T1000 (cell line): ENCODE data around the gene MYO3B.

Experiments
- DNase-seq: peaks from one replicate; lab custom pipeline; 2025; ENCODE audit warnings: mixed read lengths; lab: John Stamatoyannopoulos, UW

The MYO3B gene, protein sequence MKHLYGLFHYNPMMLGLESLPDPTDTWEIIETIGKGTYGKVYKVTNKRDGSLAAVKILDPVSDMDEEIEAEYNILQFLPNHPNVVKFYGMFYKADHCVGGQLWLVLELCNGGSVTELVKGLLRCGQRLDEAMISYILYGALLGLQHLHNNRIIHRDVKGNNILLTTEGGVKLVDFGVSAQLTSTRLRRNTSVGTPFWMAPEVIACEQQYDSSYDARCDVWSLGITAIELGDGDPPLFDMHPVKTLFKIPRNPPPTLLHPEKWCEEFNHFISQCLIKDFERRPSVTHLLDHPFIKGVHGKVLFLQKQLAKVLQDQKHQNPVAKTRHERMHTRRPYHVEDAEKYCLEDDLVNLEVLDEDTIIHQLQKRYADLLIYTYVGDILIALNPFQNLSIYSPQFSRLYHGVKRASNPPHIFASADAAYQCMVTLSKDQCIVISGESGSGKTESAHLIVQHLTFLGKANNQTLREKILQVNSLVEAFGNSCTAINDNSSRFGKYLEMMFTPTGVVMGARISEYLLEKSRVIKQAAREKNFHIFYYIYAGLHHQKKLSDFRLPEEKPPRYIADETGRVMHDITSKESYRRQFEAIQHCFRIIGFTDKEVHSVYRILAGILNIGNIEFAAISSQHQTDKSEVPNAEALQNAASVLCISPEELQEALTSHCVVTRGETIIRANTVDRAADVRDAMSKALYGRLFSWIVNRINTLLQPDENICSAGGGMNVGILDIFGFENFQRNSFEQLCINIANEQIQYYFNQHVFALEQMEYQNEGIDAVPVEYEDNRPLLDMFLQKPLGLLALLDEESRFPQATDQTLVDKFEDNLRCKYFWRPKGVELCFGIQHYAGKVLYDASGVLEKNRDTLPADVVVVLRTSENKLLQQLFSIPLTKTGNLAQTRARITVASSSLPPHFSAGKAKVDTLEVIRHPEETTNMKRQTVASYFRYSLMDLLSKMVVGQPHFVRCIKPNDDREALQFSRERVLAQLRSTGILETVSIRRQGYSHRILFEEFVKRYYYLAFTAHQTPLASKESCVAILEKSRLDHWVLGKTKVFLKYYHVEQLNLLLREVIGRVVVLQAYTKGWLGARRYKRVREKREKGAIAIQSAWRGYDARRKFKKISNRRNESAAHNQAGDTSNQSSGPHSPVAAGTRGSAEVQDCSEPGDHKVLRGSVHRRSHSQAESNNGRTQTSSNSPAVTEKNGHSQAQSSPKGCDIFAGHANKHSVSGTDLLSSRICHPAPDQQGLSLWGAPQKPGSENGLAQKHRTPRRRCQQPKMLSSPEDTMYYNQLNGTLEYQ (N-terminal part only)

DNA sequence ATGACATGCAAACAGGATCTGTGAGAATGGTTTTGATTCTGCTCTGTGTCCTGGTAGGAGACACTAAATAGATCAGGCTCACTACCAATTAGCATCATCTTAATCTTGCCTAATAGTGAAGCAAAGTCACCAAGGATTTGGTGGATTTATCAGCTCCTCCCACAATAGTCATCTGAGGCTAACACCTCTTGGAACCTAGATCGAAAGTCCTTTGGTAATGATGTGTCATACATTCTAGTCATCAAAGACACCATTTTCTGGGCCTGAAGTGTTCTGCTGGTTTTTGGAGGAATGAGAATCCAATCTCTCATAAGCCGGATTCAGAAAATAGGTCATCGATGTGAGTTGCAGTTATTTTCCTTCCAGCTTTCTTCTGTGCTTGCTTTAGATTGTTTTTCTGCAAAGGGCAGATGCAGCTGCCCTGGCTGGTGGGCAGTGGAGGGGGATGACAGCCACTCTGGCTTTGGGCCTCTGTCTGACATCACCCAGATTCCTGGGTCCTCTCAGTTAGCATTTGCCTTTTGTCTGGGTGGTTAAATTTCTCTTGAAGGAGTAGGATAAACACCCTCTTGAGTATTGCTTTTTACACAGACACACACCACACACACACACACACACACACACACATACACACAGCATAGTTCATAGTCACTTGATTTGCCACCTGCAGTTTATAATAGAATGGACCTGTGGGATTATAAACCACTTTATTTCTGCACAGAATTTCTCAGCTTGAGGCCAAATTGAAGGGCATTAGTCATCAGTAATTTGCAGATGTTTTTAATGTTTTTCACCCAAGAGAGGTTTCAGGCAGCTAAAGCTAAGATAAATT is at the start of gene MYO3B:
Gene MYO3B (plus strand): TSS at position 198 of the 832 bp plus-strand sequence. CDS start 141 bp downstream, at position 339.
- no peak for DNase-seq

DNA sequence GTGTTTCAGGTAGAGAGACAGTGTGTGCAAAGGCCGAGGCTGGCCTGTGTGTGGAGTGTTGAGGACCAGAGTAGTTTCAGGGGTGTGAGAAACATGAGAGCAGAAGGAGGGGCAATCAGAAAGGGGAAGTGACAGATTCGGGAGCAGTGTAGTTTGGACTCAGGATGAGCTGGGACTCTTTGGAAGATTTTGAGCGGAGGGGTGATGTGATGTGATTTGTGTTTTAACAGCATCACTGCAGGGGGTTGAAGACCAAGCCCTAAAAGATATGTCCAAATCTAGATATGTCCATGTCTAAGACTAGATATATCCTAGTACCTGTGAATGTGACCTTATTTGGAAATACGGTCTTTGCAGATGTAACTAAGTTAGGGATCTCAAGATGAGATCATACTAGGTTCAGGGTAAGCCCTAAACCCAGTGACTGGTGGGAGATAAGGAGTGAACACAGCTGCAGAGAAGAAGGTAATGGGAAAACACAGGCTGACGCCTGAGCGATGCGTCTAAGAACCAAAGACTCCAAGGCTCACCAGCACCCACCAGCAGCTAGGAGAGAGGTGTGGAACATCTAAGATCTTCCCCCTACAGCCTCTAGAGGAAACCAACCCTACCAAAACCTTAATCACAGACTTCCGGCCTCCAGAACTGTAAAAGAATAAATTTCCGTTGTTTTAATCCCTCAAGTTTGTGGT is 38.5 kb upstream of the MYO3B start:
- no peak for DNase-seq

DNA sequence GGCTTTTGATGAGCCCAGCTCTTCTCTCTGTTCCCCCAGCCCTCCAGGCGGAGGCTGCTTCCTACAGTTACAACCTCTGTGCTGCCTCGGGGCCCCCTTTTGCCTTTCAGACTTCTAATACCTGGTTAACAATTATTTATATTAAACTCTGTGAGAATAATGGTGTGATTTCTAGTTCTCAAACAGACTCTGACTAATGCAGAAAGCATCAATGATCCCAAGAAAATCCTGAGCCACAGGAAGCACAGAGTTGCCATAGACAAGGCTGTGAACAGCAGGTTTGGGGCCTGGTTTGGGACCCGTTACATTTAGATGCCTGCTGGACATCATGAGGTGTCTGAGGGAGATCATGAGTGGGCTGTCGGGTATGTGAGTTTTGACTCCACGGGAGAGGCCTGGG is 37.4 kb upstream of the MYO3B start:
- DNase-seq: no peak

DNA sequence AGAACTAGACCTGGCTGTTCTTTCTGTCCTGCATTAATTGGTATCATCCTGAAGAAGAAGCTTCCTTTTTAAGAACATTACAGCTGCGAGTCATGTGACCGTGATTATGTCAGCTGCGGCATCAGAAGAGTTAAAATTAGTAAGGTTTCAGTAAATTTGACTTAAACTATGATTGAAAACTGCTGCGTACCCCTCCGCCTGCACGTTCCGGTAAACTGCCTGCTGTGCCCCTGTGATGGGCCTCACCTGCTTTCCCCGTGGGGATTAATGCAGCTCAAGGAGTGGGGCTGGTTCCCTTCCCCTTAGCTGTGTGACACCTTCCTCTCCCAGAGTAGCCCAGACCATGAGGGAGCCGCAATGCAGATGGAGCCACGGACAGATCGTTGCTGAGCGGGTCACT is 36.1 kb upstream of the MYO3B start:
- DNase-seq: no peak

DNA sequence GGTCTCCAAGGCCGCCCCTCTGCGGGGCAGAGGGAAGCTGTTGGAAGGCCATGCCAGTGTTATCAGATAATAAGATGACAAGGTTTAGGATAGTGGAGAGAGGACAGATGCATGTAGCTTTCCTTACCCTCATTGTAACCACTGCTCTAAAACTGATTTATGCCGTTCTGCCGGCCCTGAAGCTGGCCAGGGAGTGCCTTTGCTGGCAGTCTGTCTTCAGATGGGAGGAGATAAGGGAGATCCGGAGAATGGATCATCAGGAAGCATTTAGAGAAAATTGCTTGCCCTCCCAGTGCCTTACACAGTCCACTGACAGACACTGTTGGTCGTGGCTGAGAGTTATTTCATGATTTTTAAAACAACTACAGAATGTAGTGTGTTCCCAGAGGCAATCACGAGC is 35.4 kb upstream of the MYO3B start:
- no peak for DNase-seq

DNA sequence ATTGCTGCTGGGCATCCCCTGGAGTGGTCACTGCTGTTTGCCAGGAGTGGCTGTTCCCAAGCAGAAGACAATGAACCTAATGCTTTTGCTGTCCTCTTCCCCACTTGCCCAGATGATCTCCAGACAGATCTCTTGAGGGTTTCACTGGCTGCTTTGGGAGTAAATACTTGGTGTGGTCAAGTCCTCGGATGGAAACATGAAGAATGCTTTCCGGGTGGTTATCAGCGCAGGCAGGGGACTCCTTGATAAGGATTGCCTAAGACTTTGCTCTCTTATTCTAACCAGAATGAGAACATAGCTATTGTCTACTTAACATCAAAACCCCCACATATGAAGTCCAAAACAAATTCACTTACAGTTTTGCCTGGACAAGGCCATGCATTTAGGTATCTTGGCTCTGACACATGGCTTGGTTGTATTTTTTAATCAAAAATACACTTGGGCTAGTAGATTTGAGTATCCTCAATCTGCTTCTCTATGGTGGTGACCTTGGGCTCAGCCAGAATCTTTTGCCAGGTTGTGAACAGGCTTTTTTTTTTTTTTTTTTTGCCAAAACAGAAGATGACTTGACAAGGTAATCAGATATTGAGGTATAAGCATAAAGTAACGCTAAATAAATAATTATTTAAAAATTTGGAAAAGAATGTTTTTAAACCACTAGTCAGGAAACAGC is 34.8 kb upstream of the MYO3B start:
- no peak for DNase-seq

DNA sequence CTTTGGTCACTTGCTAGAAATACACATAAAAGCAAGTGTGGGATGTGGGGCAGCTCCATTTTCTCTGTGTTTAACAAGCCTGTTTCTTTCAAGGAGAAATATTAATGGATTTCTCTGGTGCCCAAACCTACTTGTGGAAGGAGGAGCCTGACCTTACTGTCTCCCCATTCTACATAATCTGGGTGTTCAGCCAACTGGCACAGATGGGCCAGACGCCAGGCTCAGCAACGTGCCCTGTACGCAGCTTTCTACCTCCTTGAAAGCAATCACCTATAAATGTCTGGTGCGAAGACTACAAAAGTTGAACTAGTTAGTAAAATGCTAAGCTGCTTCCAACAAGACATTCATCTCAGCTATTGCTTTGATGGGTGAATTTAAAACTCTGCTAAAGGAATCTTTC is 33.2 kb upstream of the MYO3B start:
- DNase-seq: no peak

DNA sequence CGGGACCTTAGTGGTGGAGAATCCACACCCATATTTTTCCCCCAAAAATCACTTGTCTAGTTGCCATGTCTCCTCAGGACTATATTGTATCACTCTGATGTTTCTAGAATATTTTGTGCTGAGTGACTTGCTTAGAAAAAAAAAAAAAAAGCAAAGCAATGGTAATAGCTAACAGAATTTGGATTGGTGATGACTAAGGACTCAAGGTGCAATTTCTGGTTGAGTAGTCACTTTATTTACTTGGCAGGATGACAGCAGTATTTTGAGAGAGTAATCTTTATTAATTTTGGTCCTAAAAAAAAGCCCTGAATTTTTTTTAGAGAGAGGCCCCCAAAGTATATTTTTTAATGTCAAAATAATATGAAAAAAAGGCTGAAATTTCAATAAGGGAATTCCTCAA is 32.8 kb upstream of the MYO3B start:
- no peak for DNase-seq

DNA sequence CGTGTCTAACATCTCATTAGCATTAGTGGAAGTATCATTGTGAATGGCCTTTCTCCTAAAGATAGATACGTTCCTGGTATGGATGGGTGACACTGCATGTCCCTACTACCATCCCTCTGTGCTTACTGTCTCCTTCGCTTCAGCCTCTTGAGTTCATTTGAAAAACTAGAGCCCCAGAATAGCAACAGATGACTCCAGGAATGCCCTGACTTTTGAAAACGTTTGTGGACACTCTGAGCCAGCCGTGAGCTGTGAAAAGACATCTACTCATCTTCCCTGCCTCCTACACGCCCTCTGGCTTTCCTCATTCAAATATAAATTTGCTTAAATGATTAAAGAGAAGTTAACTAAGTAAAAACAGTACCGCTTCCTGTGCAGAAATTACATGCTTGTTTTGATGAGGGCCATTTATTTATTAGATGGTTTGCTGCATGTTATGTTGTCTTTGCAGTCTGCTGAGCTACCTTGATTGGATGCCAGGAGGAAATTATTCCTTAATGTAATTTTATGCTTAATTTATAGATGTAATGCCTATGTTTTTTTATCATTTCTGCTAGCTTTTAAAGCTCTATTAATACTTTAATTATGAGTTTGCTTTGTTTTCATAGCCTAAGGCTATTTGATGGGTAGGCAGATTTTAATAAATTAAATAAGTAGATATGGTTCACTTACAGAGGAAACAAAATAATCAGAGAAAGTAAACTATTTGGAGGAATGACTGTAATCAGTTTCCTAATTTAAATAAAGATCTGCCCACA is 32.1 kb upstream of the MYO3B start:
- no peak for DNase-seq

DNA sequence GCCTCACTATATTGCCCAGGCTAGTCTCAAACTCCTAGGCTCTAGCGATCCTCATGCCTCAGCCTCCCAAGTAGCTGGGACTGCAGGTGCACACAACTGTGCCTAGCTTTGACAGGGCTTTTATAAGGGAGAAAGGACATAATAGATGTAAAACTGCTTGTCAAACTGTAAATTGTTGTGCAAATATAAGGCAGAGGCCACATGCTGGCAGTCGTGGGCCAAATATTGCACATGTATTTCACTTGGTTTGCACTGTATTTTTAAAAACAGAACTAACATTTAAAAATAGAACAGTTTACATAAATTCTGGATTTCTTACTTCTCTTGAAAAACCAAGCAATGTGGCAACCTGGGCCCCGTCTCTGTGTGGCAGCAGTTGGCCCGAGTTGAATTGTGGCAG is 31.2 kb upstream of the MYO3B start:
- DNase-seq: no peak

DNA sequence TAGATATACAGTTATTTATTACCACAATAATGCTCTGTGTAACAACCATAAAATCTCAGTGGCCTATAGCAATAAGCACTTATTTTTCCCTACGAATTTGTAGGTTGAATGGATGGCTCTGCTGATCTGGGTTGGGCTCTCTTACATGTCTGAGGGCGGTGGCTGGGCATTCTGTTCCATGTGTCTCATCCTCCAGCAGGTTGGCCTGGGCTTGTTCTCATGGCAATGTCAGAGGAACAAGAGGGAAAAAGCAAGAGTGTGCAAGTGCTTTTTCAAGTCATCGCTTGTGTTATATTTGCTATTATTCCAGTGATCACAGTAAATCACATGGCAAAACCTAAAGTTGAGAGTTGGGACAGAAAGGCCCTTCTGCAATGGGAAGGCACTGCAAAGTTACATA is 30.4 kb upstream of the MYO3B start:
- no peak for DNase-seq

DNA sequence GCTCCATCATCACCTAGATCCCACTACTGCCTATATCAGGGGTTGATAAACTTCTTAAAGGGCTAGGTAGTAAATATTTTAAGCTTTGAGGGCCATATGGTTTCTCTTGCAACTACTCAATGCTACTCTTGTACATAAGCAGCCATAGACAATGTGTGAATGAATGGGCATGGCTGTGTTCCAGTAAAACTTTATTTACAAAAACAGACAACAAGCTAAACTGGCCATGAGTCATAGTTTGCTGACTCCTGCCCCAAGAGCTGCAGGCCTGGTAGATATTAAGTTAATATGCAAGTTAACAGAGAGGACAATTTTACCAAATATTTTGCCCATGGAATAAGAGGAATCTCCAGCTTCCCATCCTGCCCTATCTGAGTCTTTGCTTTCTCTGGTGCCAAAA is 29.8 kb upstream of the MYO3B start:
- no peak for DNase-seq

DNA sequence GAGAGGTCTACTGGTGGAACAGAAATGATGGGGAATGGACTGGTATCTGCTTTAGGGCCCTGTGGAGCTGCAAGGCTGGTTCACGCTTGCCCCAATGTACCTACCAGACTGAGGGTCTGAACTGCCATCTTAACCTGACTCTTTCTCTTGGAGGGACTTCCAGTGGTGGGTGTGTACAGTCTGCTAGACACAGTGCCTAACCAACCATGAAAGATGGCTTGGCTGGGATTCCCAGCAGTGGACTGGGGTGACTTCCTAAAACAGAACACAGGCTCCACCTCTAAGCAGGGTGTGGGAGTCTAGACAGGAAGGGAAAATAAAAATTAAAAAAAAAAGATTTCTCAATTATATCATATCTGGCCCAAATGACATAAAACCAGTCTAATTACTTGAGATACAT is 25.5 kb upstream of the MYO3B start:
- no peak for DNase-seq

DNA sequence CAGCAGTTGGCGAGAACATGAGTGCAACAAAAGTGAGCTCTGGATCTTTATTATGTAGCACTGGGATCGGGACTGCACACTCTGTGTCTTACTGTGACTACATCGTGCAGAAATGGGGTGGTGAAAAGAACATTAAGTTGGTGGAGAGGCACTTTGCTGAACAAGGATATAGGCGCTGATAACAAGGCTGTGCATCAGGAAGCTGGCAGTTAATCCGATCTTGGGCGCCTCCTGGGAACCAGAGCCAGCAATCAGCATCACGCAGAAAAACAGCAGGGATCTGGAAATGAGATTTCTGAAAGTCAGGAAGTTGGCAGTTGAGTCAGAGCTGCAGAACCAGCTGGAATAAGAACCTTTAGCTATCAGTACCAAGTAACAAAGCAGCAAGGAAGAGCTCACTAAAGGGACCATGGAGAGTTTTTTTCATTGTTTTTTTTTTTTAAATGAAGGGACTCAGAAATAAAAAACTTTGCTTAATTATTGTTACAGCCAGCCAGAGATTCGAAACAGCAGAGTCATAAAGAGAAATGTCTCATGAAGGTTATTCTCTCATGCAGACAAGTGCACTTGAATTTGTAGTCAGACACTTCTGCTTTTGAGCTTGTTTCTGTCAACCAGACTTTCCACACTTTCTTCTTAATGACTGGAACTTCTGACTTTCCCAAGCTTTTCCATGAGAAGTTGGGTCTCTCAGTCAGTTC is 22.8 kb upstream of the MYO3B start:
- DNase-seq: no peak

DNA sequence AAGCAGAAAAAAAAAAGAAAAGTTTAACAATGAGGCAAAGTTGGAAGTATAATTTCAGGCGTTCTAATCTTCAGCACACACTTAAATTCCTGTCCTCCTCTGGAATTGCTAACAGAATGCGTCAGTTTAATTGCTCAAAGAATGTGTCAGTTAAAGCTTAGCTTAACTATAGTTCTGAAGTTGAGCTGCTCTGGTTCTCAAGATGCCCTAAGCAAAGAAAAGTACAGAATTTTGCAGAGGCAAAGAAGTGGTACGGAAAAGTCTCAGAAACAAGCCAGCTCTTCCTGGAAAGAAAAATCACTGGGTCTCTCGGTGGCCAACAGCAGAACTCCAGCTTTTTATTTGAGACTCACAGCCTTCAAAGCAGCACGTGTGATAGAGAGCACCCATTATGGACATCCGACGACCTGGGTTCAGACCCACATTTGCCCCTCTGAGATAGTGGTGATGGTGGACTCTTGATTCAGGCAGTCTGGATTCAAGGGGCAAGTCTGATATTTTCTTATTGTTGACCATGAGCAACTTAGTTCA is 22.2 kb upstream of the MYO3B start:
- no peak for DNase-seq

DNA sequence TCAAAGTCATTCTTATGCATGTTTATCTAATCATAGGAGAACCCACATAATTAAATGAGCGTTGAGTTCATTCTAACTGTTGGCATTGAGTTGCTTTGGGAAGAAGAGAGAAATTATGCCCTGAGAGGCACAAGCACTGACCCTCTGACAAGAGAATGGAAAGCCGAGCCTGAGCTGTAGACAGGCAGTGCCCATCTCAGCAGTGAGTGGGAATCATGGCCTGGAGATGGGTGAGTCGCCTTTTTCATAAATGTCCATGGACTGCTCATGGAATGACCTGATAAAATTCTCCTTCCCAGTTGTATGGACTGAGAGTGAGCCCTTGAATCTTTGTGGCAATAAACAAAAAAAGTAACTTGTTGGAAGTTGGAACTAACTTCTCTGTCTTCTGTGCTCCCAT is 21.4 kb upstream of the MYO3B start:
- DNase-seq: no peak

DNA sequence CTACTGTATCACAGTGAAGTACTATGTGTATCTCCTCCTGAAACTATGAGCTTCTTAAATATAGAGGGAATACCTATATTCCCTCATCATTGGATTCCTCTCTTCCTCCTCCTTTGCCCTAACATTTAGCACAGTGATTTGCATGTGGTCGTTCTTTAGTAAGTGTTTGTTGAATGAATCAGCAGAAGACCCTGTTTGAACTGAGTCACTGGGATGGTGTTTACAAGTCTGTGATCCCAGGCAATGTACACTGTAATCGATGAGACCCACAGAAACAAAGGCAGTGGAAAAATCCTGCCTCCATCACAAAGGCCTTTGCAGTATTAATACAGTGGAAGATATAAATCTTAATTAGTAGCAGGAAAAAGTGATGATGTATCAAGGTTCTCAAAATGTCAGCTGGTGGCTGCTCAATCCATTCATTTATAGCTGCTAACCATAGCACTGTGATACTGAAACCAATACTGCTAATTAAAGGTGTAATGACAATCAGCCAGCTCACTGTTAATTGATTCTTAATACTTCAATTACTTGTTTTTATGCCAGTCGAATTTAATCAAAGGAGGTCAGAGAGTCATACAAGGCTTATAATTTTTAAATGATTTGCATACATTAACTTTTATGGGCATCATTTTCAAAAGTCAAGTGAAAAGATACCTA is 20.8 kb upstream of the MYO3B start:
- no peak for DNase-seq

DNA sequence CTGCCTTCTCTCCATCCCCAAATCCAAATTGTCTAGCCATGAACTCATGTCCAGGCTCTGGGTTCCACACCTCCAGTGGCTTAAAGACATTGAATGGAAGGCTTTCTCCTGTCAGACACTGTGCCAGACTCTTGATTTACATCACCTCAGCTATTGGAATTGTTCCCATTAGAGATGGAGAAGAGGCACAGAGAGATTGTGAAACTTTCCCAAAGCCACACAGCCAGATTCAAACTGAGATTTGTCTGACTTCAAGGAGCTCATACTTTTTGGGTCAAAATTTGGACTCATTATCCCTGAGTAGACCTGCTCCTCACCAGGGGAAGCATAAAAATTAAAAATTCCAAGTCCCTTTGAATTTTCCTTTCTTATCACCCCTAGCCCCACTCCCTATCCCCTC is 18.9 kb upstream of the MYO3B start:
- DNase-seq: no peak
